ENCODE results near the gene DPYSL4. TPM values are rescaled to one million over a fixed set of nuclear protein-coding genes. Genes with fewer than 3 reads are reported as not detected.

The DPYSL4 gene
- 15.0 to 20.0 TPM (median 18.9 TPM) in 5 replicates for total RNA-seq (2022; extraction: Qiagen RNA extraction)

GRCh38 chr10:132186488-132187429 is at the start of gene DPYSL4:
DPYSL4 (plus strand) TSS chr10:132186948; CDS start chr10:132187064, 116 bp downstream.

Other genes starting within 250 kb of the DPYSL4 start
- gene BNIP3, start 205.0 kb upstream of the DPYSL4 start, total RNA-seq (2022; extraction: Qiagen RNA extraction): 42.1 to 45.2 TPM (median 42.7 TPM) in 5 replicates
- 1.4 to 1.8 TPM (median 1.7 TPM) in 5 replicates for gene JAKMIP3, start 121.0 kb upstream of the DPYSL4 start, total RNA-seq (2022; extraction: Qiagen RNA extraction)
- 35.9 to 53.0 TPM (median 48.4 TPM) in 5 replicates for gene STK32C, start 121.0 kb downstream of the DPYSL4 start, total RNA-seq (2022; extraction: Qiagen RNA extraction)
- 5.4 to 6.3 TPM (median 5.8 TPM) in 5 replicates for gene LRRC27, start 145.2 kb downstream of the DPYSL4 start, total RNA-seq (2022; extraction: Qiagen RNA extraction)
- gene PWWP2B, start 210.3 kb downstream of the DPYSL4 start, total RNA-seq (2022; extraction: Qiagen RNA extraction): 11.7 to 18.3 TPM (median 17.7 TPM) in 5 replicates